HG02973 (cell line): Measurements from ENCODE around the gene REST.

Source experiments
- ATAC-seq: cut with Tn5 transposase; IDR thresholded peaks from one replicate; pipeline ENCODE4 v1.9.1; 2021; ENCODE audit warnings: moderate library complexity; ENCODE audit not compliant: unreplicated experiment

The REST gene

GRCh38 chr4:56973336-56973735, 65.6 kb downstream of the REST start:
- ATAC-seq, result no peak

- ATAC-seq, result no peak
Observed at GRCh38 chr4:56976283-56976836, 68.7 kb downstream of the REST start.

GRCh38 chr4:56976837-56977320, 69.2 kb downstream of the REST start:
- peak; percentile 31 for ATAC-seq

- peak; percentile 75 for ATAC-seq
Observed at GRCh38 chr4:56977321-56978012, 69.8 kb downstream of the REST start, which contains the start of gene NOA1. Gene NOA1 (minus strand): TSS chr4:56977606. CDS start chr4:56977585, 21 bp downstream.

- peak; percentile 43 for ATAC-seq
Observed at GRCh38 chr4:56978750-56979303, 71.1 kb downstream of the REST start, which contains the start of gene POLR2B. Gene POLR2B (plus strand): TSS chr4:56978896. CDS start chr4:56978986, 90 bp downstream.

GRCh38 chr4:56979421-56980072, 71.8 kb downstream of the REST start:
- ATAC-seq, result no peak

- ATAC-seq, result no peak
Observed at GRCh38 chr4:56981795-56982201, 74.1 kb downstream of the REST start.

- ATAC-seq, result no peak
Observed at GRCh38 chr4:56986192-56986591, 78.5 kb downstream of the REST start.

GRCh38 chr4:56986952-56987351, 79.3 kb downstream of the REST start:
- no peak for ATAC-seq

- ATAC-seq, result no peak
Observed at GRCh38 chr4:56990109-56990905, 82.6 kb downstream of the REST start.

GRCh38 chr4:56995525-56995924, 87.8 kb downstream of the REST start:
- no peak for ATAC-seq

GRCh38 chr4:56999751-57000150, 92.1 kb downstream of the REST start:
- ATAC-seq, result no peak

GRCh38 chr4:57013543-57014120, 105.9 kb downstream of the REST start:
- ATAC-seq, result no peak
